ELF-1 (cell line): ENCODE measurements around the gene SYTL2.
"Not testable (repeated sequence)": the region's sequence is repeated elsewhere in the genome, so short reads cannot be mapped to it uniquely, and the experiment has no call there.

Experiments used
- DNase-seq: peaks from one replicate; pipeline ENCODE4 v3.0.0-alpha.2; 2016; ENCODE audit warnings: low read depth, low spot score

Gene SYTL2

DNA sequence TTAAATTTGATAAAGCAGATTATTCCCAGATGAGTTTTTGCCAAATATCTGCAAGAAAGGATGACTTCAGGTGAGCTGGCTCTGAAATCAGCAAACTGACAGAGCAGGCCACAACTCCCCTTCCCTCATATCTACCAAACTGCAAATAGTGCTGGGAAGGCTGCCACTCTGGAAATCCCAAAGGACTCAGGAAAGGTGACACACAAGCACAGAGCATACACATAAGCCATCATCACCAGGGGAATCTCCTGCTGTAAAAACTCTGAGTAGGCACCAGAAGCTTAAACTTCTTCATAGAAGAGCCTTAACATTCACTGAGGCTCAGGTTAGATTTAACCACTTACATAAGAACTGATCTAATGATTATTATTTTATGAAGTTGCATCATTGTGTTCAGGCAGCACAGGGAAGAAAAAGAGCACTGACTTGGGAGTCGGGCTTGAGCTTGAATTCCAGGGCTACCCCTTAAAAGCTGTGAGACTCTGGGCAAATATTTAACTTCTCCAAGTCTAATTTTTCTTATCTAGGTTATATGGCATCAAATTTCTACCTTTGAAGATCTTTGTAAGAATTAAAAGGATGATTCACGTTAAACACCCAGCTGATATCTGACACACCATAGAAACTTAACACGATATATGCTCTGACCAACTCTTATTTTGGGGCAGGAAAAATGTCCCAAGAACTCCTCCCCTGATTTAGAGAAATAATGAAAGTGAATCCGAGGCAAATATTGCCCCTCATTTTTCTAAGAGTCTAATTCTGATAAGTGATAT, 15.0 kb downstream of the SYTL2 start:
- no peak for DNase-seq

DNA sequence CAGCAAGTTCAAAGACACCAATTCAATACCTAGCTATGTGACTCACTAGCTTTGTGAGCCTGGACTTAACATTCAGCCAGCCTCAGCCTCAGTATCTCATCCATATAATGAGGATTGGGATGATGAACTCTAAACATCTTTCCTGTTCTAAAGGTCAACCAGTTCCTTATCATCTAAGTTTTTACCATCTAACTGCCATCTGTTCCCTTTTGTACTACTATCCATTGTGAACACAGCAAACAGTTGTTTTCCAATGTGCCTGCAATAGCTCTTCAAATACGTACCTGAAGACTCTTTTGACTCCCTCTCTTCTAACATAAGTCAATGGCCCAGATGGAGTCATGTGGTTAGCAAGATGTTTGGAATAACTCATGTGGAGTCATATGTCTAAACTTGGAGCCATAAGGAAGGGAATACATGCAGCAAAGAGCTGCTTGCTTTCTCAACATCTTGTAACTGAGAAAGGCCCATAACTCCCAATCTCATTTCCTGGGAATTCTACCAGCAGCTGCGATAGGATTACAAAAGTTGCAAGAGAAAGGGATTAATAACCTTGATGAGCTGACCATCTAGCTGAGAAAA, 19.4 kb downstream of the SYTL2 start:
- no peak for DNase-seq

DNA sequence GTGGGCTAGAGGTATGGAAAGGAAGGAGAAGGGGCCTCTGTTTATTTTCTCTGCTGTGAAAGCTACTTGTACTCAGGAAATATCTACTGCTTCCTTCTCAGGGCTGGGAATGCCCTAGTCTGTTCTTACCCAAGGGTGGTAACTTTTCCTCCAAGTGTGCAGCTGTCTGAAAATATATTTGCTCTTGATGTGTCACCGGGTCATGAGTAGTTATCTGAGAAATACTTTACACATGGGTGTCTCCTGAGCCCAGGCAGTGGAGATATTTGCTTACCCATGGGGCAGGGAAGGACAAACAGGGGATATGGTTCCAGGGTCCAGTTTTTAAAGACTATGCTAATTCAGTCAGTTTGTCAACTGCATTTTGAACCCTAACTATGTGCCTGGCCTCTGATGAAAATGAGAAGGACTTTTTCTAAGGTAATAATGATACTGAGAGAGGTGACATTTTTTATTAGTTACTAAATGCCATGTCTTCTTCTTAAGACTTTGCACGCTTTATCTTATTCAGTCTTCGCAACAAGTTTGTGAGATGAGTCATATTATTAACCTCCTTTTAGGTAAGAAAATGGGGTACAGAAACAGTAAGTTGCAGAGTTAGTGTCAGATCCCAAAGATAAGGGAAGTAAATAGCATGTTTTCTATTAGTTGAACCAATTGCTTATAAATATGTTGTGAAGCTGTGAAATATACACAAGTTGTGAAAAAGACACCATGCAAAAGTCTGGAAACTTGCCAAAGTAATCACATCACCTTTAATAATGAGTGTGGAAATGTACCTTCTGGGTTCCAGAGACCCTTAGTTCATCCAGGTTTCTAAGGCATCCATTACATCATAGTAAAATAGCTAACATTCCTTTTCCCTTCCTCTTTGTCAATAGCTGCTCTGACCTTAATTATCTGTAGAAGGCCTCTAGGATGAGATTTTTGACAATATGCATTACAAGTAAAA, 22.9 kb downstream of the SYTL2 start:
- no peak for DNase-seq

DNA sequence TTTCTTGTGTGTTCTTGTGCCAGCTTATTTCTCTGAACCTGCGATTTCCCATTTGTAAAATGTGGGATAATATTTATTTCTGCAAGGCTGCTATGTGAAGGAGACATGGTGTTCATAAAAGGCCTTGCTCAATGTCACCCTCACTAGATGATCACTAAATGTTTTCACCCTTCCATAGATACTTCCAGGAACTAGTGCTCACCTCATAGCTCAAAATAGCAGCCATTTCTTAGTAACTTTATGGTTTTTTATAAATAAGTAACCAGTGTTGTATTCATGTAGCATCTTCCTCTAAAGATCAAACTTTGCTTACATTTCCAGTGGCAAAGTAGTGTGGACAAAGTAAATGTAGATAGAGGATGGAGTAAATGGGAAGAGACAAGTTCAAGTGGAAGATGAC, 23.8 kb downstream of the SYTL2 start:
- no peak for DNase-seq

DNA sequence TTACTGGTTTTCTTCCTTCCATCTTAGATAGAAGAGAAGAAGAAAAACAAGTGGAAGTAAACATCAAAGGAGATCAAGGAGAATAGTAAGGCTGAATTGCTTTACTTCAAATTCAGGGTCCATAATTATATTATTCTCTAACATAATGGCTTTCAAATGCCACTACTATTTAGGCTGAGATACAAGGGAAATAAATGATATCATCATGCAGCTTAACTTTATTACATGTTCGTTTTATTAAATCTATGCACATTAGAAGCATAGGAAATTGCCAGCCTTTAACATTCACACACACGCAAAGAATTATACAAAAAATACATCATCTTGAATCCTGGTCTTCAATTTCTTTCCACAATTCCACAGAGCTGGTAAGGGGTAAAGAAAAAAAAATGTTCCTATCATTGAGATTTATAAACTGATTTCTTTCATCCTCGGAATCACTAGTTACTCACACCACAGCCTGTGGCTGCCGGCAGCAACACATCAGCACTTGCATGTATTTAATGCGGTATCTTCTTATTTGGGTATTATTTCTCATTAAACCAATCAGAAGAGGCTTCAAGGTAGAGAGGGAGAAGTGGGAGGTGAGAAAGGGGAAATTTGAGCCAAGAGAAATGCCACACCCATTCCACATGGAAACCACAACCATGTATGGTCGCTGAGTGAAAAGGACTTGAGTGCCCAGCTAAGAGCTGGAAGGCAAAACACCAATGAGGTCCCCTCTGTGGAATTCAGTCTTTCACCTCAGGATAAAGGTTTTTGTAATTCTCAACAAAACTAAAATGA, 26.3 kb downstream of the SYTL2 start:
- DNase-seq, result no peak

DNA sequence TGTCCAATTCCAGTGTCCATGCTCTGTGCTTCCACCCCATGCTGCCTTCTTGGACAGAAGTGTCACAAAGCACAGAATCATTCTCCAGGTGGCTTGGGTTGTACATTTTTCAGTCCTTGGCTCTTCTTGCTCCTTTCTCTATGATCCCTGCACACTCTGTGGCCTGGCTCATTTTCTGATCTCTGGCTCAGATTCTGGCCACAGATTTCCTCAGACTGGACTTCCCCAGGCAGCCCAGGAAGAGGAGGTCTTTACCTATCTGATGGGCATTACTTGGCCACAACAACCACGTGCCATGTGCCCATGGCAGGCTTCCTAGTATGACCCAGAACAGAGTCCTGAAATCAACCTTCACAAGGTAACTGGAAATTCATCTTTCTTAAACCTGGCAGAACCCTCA, 27.2 kb downstream of the SYTL2 start:
- no peak for DNase-seq

DNA sequence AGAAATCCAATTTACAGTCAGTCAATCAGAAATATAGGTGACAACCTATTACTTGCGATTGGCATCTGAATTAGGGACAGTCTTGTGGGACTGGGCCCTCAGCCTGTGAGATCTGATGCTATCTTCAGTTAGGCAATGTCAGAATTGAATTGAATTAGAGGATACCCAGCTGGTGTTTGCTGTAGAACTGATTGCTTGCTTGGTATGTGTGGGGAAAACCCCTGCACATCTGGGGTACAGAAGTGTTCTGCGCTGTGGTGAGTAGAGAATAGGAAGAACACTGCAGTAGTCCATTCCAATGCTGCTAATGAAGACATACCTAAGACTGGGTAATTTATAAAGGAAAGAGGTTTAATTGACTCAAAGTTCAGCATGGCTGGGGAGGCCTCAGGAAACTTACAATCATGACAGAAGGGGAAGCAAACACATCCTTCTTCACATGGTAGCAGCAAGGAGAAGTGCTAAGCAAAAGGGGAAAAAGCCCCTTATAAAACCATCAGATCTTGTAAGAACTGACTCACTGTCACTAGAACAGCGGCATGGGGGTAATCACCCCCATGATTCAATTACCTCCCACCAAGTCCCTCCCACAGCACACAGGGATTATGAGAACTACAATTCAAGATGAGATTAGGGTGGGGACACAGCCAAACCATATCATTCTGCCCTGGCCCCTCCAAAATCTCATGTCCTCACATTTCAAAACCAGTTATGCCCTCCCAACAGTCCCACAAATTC, 30.0 kb downstream of the SYTL2 start:
- not testable (repeated sequence) for DNase-seq

DNA sequence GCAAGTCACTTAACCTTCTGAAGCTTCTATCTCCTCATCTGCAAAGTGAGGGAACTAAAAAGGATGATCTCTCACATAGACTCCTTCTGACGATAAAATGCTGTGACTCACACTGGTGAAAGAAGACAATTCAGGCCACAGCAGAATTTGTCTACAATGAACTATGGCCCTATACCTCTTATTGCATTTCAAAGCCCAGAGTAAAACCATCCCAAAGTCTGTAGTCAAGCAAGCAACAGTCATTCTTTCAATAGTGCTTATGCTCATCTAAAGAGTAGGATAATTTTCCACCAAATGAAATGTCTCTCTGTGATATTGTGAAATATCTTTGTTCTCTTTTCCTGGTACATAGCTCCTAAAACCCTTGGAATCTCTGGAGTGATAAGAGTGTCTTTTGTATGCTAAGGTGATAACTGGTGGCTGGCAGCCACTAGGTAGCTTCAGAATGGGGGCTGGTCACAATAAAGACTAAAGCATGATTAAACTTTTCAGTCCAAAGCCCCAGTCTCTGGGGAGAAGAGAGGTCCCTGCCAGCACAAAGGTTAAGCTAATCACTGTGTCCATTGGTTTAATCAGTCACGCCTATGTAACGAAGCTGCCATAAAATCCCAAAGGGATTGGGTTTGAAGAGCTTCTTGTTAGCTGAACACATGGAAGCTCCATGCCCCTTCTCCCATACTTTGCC, 30.8 kb downstream of the SYTL2 start:
- no peak for DNase-seq

DNA sequence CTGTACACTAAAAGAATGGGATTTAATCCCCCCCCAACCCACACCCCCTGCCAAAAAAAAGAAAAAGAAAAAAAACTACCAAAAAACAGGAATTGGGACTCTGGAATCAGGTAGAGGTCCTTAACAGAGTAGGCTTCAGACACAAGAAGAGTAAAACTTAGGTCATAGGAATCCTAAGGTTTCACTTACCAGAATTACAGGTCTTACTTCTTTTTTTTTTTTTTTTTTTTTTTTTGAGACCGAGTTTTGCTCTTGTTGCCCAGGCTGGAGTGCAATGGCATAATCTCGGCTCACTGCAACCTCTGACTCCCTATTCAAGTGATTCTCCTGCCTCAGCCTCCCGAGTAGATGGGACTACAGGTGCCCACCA, 33.4 kb downstream of the SYTL2 start:
- not testable (repeated sequence) for DNase-seq

DNA sequence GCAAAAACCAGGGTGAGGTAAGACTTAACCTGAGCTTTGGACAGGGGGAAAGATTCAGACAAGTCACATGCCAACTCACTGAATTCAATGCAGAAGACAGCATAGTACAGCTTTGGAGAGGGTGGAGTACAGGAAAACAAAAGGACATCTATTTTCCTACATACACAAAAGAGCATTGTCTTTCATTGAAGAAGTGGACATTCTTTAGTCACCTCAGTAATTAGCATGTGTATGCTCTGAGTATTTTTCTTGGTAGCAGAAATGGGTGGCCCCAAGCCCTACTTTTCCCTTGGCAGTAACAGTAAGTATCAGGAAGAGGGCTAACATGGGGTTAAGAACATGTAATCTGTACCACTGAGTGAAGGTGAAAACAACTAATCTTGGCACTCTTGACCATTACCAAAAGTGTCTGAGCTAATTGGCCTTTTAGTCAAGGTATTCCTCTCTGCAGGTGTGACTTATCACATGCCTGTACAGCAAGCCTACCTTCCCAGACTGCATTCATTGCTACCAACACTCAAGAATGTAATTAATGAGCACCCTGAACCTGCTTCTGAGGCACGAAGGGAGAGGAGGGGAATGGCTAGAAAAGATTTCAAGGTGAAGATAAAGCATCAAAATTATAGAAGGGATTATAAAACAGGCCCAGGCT, 33.9 kb downstream of the SYTL2 start:
- no peak for DNase-seq

DNA sequence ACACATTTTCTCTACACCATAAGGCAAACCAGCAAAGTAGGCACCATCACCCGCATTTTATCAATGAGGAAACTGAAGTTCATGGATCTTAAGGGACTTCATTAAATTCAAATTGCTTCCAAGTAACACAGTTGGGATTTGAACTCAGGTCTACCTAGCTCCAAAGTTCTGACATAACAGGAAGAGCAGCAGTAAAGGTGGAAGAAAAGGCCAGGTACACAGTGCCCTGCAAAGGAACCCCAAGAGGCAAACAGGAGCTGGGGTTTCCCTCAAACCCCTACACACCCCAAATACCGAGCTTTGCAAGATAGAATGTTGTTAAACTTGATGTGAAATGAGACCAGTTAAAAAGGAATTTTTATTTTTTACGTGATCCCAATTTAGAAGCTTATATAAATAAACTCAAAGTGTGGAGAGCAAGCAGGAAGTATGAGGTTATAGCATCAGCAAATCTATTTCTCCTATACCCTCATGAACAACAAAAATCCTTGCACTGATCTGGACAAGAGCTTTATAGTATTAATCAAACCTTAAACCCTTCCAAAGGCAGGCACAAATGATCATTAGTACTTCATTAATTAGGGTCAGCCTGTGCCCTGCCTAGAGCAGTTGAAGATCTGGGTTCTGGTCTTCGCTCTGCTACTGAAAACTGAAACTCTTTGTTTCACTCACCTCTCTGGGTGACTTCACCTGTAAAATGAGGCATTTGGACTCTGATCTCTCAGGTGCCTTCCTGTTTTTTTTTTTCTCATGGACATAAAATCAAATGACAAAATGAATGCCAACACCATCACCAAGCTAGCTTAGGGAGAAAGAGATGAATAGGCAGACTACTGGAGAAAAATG, 36.5 kb downstream of the SYTL2 start:
- no peak for DNase-seq

DNA sequence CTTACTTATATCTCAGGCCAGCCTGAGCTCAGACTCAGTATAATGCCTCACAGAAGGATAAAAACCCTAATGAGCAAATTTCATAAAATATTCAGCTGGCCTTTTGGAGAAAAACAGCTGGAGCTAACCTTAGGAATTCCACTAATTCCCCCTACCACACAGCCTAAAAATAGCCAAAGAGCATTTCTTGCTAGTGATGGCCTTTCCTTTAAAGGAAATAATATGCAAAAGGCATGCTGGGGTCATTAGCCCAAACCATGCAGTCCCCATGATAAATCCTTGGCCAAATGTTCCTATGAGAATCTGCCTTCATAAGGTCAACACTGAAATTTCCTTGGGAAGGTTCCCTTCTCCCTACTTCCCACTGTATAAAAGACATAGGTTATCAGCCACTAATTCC, 38.2 kb downstream of the SYTL2 start:
- DNase-seq, result no peak

DNA sequence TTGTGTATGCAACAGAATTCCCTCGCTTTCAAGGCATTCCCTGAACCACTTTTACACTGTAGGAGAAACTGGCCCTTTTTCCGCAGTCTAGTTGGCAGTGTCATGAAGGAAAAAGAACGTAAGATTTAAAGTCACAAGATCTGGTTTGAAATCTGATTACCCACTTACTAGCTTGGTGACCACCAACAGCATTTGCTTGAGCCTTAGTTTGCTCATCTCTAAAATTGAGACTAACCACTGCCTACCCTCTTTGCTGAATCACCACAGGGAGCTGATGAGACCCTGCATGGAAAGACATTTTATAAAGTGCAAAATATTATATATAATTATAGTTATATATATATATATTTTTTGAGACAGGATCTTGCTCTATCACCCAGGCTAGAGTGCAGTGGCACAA, 39.4 kb downstream of the SYTL2 start:
- DNase-seq, result no peak

DNA sequence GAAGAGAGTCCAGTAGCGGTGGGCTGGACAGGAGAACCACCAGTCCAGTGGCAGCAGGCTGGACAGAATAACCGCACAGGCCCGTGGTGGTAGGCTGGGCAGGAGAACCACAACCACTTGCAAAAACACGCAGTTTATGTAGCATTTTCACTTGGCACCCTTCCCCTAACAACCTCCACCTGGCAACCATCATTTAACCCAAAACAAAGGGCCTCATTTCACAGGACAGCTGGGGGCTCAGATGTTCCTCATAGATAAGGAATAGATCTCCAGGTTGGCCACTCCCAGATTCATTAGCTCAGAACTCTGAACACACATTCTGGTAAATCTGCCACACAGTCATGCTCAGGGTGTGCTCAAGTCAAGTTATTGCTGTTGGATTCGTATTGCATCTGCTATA, 41.2 kb downstream of the SYTL2 start:
- no peak for DNase-seq

DNA sequence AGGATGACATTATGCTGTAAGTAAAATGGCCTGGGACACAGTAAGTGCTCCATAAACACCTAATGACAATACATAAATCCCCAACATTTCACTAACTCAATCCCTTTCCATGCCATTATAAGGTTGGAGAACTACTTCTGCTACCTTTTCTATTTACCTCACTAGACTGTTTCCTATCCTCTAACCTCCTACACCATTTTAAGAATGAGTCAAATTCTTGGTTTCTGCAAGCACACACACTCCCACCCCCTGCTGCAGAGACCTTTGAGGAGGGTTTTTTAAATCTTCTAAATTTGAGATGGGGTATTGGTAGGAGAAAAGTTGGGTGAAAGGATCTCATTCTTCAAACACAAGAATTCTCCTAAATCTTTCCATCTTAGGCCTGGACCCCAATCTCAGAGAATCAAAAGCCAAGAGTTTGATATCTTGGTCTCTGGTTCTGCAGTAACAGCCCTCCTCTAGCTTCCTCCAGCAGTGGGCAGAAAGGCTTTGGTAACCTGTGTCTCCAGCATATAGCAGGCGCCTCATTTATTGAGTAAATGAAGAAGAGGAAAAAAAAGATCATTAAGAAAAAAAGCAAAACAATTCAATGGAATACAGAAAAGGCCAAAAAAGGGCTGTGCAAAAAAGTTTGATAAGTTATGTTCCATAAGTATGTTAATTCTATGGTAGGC, 42.3 kb downstream of the SYTL2 start:
- DNase-seq, result no peak

DNA sequence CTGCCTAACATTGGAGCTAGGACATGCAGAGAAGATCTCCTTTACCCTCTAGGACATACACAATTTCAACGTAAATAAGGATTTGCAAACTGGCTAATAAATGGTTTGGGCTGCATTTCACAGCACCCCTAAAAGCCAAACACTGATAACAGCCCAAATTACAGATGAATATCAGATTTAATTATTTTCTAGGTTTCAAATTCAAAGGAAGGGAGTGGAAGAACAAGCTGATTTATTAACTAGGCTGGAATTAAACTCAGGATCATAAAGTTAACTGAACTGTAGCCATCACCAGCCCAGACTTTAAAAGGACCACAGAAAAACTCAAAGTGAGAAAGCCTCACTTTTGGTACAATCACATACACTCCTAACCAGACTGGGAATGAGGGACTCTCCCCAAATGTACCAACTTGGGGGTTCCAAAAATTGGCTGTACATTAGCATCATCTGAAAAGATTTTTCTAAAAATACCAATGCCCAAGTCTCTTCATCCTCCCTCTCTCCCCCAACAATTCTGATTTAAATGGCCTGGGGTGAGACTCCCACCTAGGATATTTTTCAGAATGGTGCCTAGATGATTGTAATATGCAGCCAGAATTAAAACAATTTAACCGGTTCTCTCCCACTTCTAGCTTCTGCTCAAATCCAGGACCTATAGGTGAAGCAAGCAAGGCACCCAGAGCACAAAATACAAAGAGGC, 43.5 kb downstream of the SYTL2 start:
- DNase-seq, result no peak

DNA sequence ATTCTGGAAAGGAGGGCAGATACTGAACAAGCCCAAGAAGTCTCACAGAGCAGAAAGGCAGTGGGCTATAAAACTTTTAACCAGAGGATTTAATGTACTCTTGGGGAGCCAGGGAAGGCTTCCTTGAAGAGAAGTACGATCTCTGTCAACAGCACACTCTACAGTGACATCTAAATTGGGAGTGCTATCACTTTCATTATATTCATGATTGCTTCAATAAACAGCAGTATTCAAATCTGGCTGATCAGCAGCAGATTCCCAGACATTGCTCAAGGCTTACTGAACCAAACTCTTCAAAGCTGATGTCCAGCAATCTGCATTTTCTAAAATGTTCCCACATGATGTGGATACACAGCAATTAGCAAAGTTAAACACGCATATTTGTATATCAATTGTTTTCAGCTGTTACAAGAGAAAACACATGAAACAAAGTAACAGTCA, 44.2 kb downstream of the SYTL2 start:
- no peak for DNase-seq

DNA sequence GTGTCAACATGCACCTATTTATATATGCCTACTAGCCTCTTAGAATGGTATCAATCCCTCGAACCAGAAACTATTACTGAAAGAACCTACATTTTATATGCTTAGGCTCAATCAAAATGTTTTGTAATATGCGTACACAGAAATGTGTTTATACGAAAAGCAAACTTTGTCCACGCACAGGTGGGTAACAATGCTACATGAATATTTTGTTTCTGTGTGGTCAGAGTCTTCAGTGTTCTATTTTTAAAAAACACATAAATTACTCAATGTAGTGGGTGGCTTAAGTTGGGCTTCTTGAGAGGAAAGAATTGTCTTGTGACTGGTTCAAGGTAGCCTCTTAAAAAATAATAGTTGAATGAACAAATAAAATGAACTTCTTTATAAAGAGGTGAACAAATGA, 46.1 kb downstream of the SYTL2 start:
- no peak for DNase-seq
